Neural cell (in vitro differentiated cells): ENCODE results near the gene PLXDC2.

ENCODE experiments used
- CTCF ChIP-seq: fragments of 450-650 bp; IDR thresholded peaks from 2 replicates; pipeline ENCODE4 v1.5.1; 2014; ENCODE audit warnings: antibody characterized with exemption, mild to moderate bottlenecking, moderate library complexity; ENCODE audit not compliant: poor library complexity, severe bottlenecking
- EP300 ChIP-seq: fragments of 450-650 bp; conservative IDR thresholded peaks from 2 replicates; pipeline ENCODE4 v1.6.1; 2014; ENCODE audit warnings: antibody characterized with exemption, mild to moderate bottlenecking, moderate library complexity; ENCODE audit not compliant: poor library complexity, severe bottlenecking
- EZH2 ChIP-seq: fragments of 200-600, 300-800 bp; shearing (Covaris generic), sonication (generic); IDR thresholded peaks from 2 replicates; pipeline ENCODE4 v1.6.1; 2014; ENCODE audit warnings: antibody characterized with exemption, low read length, borderline replicate concordance, mild to moderate bottlenecking; ENCODE audit not compliant: insufficient read depth, poor library complexity, severe bottlenecking
- REST ChIP-seq: IDR thresholded peaks from 2 replicates; pipeline ENCODE4 v1.6.1; 2012; ENCODE audit warnings: borderline replicate concordance
- TAF1 ChIP-seq: IDR thresholded peaks from 2 replicates; pipeline ENCODE4 v1.6.1; 2012; ENCODE audit warnings: low read depth

- TF ChIP-seq CTCF (no peak), EZH2 (no peak), REST (no peak), TAF1 (no peak), EP300 (no peak)
Measured at GRCh38 chr10:20075713-20076112, 259.5 kb downstream of the PLXDC2 start.
